ENCODE measurements around the gene VAV3. TPM values are rescaled to one million over a fixed set of nuclear protein-coding genes. Genes with fewer than 3 reads are reported as not detected.

The VAV3 gene
- total and polyA plus RNA-seq, 9 of the 15 experiments (the other 6 are each of a cell fraction or from before 2014, with no cell fraction given), result not detected

- no peaks in the 10 kb centered on the region for H3K36me3 ChIP-seq (ENCODE audit: control insufficient read depth, insufficient read depth, low read length)
- CTCF ChIA-PET (ENCODE audit: low intra/inter-chr PET ratio), result no interaction called here
These were observed 35.2 kb upstream of the VAV3 start for GRCh38 chr1:108000184-108000583.

More at GRCh38 chr1:108000184-108000583, 35.2 kb upstream of the VAV3 start:
- Histone ChIP-seq H2AFZ (ENCODE audit: low read depth, low read length) (no peak overlapping the region), H3K27me3 (ENCODE audit: control insufficient read depth in 2 of 2, insufficient read depth in 2 of 2, low read length in 2 of 2) (peaks cover 0 to 4% of the 10 kb centered on the region in 2 experiments; a peak in 2 of 5 replicates), H3K4me3 (no peak overlapping the region), H3K4me1 (replicated peaks in 1 of 2; ENCODE audit: control insufficient read depth in 2 of 2, insufficient read depth in 2 of 2, low read length in 2 of 2) (no peaks in the 10 kb centered on the region), H3K9me3 (replicated peaks; ENCODE audit: control insufficient read depth, insufficient read depth, low read depth, low read length) (no peaks in the 10 kb centered on the region), H3K27ac (ENCODE audit: extremely low read depth, low read depth, low read length) (no peak overlapping the region), H3K79me2 (ENCODE audit: control insufficient read depth, insufficient read depth, low read length) (no peaks in the 10 kb centered on the region), H4K20me1 (replicated peaks; ENCODE audit: control insufficient read depth, insufficient read depth, low read length) (no peaks in the 10 kb centered on the region), H3K9ac (ENCODE audit: insufficient read depth in 1 of 2, low read depth in 2 of 2, low read length in 2 of 2) (no peak overlapping the region), H3K9me1 (ENCODE audit: control insufficient read depth, insufficient read depth, low read length) (no peaks in the 10 kb centered on the region), H3K4me2 (ENCODE audit: insufficient read depth, low read length) (no peak overlapping the region)
- BruUV-seq (replicated peaks), result no TSS peak
- ATAC-seq (no peak), FAIRE-seq (no peak), DNase-seq (ENCODE audit: extremely low read depth in 1 of 4, low spot score in 3 of 4) (no peak)
- TF ChIP-seq CREB1 (IDR thresholded peaks at IDR 0.05) (no peak), CREB1 (CRISPR knock-in tag; IDR thresholded peaks at IDR 0.05) (no peak), MEF2D (tag; conservative IDR thresholded peaks at IDR 0.05; ENCODE audit: low read depth) (no peak), LEF1 (IDR thresholded peaks at IDR 0.05) (no peak), ZNF184 (CRISPR knock-in tag; IDR thresholded peaks at IDR 0.05) (no peak), ZEB2 (IDR thresholded peaks at IDR 0.05) (no peak), ZNF511 (CRISPR knock-in tag; IDR thresholded peaks at IDR 0.05) (no peak), ARID4B (CRISPR knock-in tag; IDR thresholded peaks at IDR 0.05) (no peak)
- intact Hi-C loops (cut with micrococcal nuclease) (no loop called here), in situ Hi-C loops (cut with MboI) (no loop called here)
- POLR2A ChIA-PET, result interaction anchor here (0.7 kb wide), 1 partner anchor 128 kb away, joined by 3 read pairs; no protein-coding TSS in a partner anchor
- 0% methylated on average over 6 of the region's 6 CpGs for WGBS (ENCODE audit: insufficient coverage, low coverage, missing lambda C conversion rate)
